Lung (tissue), 16 donors: ENCODE measurements around the gene FAM120AOS. TPM values are rescaled to one million over a fixed set of nuclear protein-coding genes. Genes with fewer than 3 reads are reported as not detected.
A peak's percentile ranks its signal among the peaks of the same experiment; 100 is the strongest.

ENCODE experiments used
- ATAC-seq: fragments of 200-7000 bp; cut with Tn5 transposase; one replicate; pipeline ENCODE4 v1.9.1; 2020; ENCODE audit warnings: moderate number of reproducible peaks; ENCODE audit not compliant: insufficient read depth, low FRiP score
- DNase-seq, 3 donors: peaks; one replicate each; pipeline ENCODE4 v3.0.0-alpha.2; 2013 to 2017
- H3K27ac ChIP-seq, 2 donors: one replicate each; pipeline ENCODE4 v1.5.1; 2013; ENCODE audit warnings: mild to moderate bottlenecking in 2 of 2, moderate library complexity in 2 of 2, control low read depth in 1 of 2, inconsistent platforms in 1 of 2, low read depth in 1 of 2, low read length in 1 of 2
- H3K27me3 ChIP-seq, 3 donors: one replicate each; pipeline ENCODE4 v1.5.1; 2013; ENCODE audit warnings: low read length in 2 of 3; ENCODE audit not compliant: control insufficient read depth in 3 of 3, insufficient read depth in 3 of 3
- H3K36me3 ChIP-seq, 4 donors: one replicate each; pipeline ENCODE4 v1.5.1; 2013; ENCODE audit warnings: low read length in 4 of 4, mild to moderate bottlenecking in 1 of 4, moderate library complexity in 1 of 4; ENCODE audit not compliant: control insufficient read depth in 4 of 4, insufficient read depth in 4 of 4
- H3K4me1 ChIP-seq, 5 donors: one replicate each; pipeline ENCODE4 v1.5.1; 2013; ENCODE audit warnings: low read length in 5 of 5, mild to moderate bottlenecking in 2 of 5, moderate library complexity in 1 of 5; ENCODE audit not compliant: control insufficient read depth in 5 of 5, insufficient read depth in 5 of 5
- H3K4me3 ChIP-seq: one replicate; pipeline ENCODE4 v1.5.1; 2013; ENCODE audit warnings: mild to moderate bottlenecking, control low read depth, moderate library complexity
- H3K9ac ChIP-seq, 2 donors: one replicate each; pipeline ENCODE4 v1.5.1; 2013; ENCODE audit warnings: low read length in 2 of 2, control low read depth in 1 of 2; ENCODE audit not compliant: insufficient read depth in 1 of 2
- H3K9me3 ChIP-seq, 4 donors: one replicate each; pipeline ENCODE4 v1.5.1; 2013; ENCODE audit warnings: low read length in 3 of 4, mild to moderate bottlenecking in 1 of 4, moderate library complexity in 1 of 4; ENCODE audit not compliant: control insufficient read depth in 4 of 4, insufficient read depth in 3 of 4
- CTCF ChIP-seq: IDR thresholded peaks from 2 replicates; pipeline ENCODE4 v1.5.1; 2012; ENCODE audit warnings: mild to moderate bottlenecking; ENCODE audit errors: control extremely low read depth, extremely low read depth
- WGBS, 2 donors: extraction: QIAGEN DNeasy Blood & Tissue Kit; methylation state at CpG; one replicate each; pipeline ENCODE4 v1.1.7; 2013; 5-methylcytosine and 5-hydroxymethylcytosine counted together
- long read RNA-seq, 5 donors: transcript quantifications; one replicate each; lab custom pipeline, GENCODE V29; 2026
- polyA plus RNA-seq, 2 donors: library from polyadenylated mRNA; stranded (reverse); fragments of 200-250 nt; gene quantifications; one replicate each; pipeline ENCODE4 v1.2.1, GENCODE V29; 2013
- total RNA-seq, 2 donors: library from RNA; depleted of rRNA in 1 of 2; stranded (reverse); fragments of >200 nt in 1 of 2; gene quantifications; one replicate each; pipeline ENCODE4 v1.2.1, GENCODE V29; 2014 to 2021
- donor health status: control.
- donor health status: control.
- donor health status: Bipolar disorder and iron deficiency.
- donor health status: healthy.
- donor health status: DM: yes; HTN: yes; CAD: no.

FAM120AOS gene
- total RNA-seq (10 to 100 TPM; 36.5 to 51.6 TPM), polyA plus RNA-seq (10 to 100 TPM; 27.2 to 36.5 TPM)
- long read RNA-seq, donor 1, full-length matches to known transcripts, result 26 of 56 reads
- long read RNA-seq, donor 1, partial matches to known transcripts, result 23 of 56 reads
- long read RNA-seq, donor 1, other reads (novel, unspliced or antisense), result 7 of 56 reads
- long read RNA-seq, donor 2, partial matches to known transcripts, result 45 of 53 reads
- long read RNA-seq, donor 2, other reads (novel, unspliced or antisense), result 0 of 53 reads
- long read RNA-seq, donor 3, full-length matches to known transcripts, result 8 of 53 reads
- long read RNA-seq, donor 3, partial matches to known transcripts, result 45 of 53 reads
- long read RNA-seq, donor 3, other reads (novel, unspliced or antisense), result 0 of 53 reads
- long read RNA-seq, donor 4, transcript FAM120AOS-202 (3 exons, 1,800 nt), result major isoform, 9 of 20 reads
- long read RNA-seq, donor 4, partial matches to known transcripts, result 9 of 20 reads
- long read RNA-seq, donor 4, other reads (novel, unspliced or antisense), result 0 of 20 reads
- long read RNA-seq, donor 5, full-length matches to known transcripts, result 31 of 238 reads
- long read RNA-seq, donor 5, partial matches to known transcripts, result 207 of 238 reads
- long read RNA-seq, donor 5, other reads (novel, unspliced or antisense), result 0 of 238 reads

- Histone ChIP-seq H3K9ac (peak within 1 kb of the TSS; percentile 55 to 78), H3K27ac (peak within 1 kb of the TSS; percentile 97 to 99), H3K4me1 (peaks cover 0 to 19% (median 12%) of the 10 kb centered on the region in 5 donors), H3K4me3 (peak within 1 kb of the TSS; percentile 90), H3K27me3 (no peaks in the 10 kb centered on the region), H3K36me3 (peaks cover under 1 to 7% (median under 1%) of the 10 kb centered on the region in 4 donors), H3K9me3 (no peaks in the 10 kb centered on the region)
- WGBS, 2 donors, result 0% methylated on average over 34 of the region's 34 CpGs
- TF ChIP-seq CTCF, result no peak
- DNase-seq (peak; percentile 91 to 97 (median 96)), ATAC-seq (peak; percentile 78)
Measured at GRCh38 chr9:93453047-93453914, at the start of gene FAM120AOS. TSS of gene FAM120AOS (minus strand) at chr9:93453581. CDS start at chr9:93452709, 872 bp downstream.

GRCh38 chr9:93501406-93501805 is 48.0 kb upstream of the FAM120AOS start:
- DNase-seq, result no peak
- Histone ChIP-seq H3K4me1 (peaks cover 0 to 22% (median 0%) of the 10 kb centered on the region in 5 donors), H3K9me3 (no peaks in the 10 kb centered on the region), H3K9ac (no peak overlapping the region), H3K27ac (peak overlapping the region; percentile 33 to 78), H3K27me3 (no peaks in the 10 kb centered on the region), H3K4me3 (no peak overlapping the region), H3K36me3 (peaks cover 15 to 42% (median 27%) of the 10 kb centered on the region in 4 donors)
- no peak for ATAC-seq
- 25 to 30% methylated on average over 4 of the region's 4 CpGs for WGBS, 2 donors
- no peak for TF ChIP-seq CTCF

GRCh38 chr9:93500571-93501298 is 47.4 kb upstream of the FAM120AOS start:
- no peak for DNase-seq
- H3K36me3 ChIP-seq, result peaks cover 15 to 43% (median 28%) of the 10 kb centered on the region in 4 donors
- ATAC-seq, result no peak
- peaks cover 0 to 22% (median 0%) of the 10 kb centered on the region in 5 donors for H3K4me1 ChIP-seq
- H3K27me3 ChIP-seq, result no peaks in the 10 kb centered on the region
- H3K27ac ChIP-seq, result peak overlapping the region; percentile 33 to 77
- WGBS, 2 donors, result 84 to 88% methylated on average over 4 of the region's 4 CpGs
- H3K9ac ChIP-seq, result no peak overlapping the region
- no peaks in the 10 kb centered on the region for H3K9me3 ChIP-seq
- TF ChIP-seq CTCF, result no peak
- no peak overlapping the region for H3K4me3 ChIP-seq
